ENCODE results near the gene PHIP. TPM values are rescaled to one million over a fixed set of nuclear protein-coding genes. Genes with fewer than 3 reads are reported as not detected.

The PHIP gene
- polyA plus RNA-seq, 6 donors from 2014 or later = 9.0 to 18.7 (median 14.5) TPM

Other genes starting within 250 kb of the PHIP start
- 1 to 10 TPM; 1.7 to 2.6 (median 2.2) TPM for gene IRAK1BP1, start 210.7 kb downstream of the PHIP start, polyA plus RNA-seq (ENCODE audit: low read depth in 6 of 6)
- gene HMGN3, start 156.4 kb upstream of the PHIP start, polyA plus RNA-seq (ENCODE audit: low read depth in 6 of 6) = 10 to 100 TPM; 58.0 to 95.1 (median 76.1) TPM

Data from naive B cell (primary cell).